Peyer's patch (tissue), 4 donors: ENCODE data around the gene SPAG9.

Experiments
- POLR2A ChIP-seq, 2 donors: fragments of 450-650 bp; IDR thresholded peaks; one replicate each; pipeline ENCODE4 v1.5.1; 2017; ENCODE audit warnings: antibody characterized with exemption in 2 of 2, mild to moderate bottlenecking in 2 of 2, moderate library complexity in 2 of 2
- TF ChIP-seq, protein P1 (sequence below), 6 experiments: fragments of 450-650 bp in 4 of 6; fragments of 200-600 bp in 2 of 6; sonication (generic) in 1 of 6; IDR thresholded peaks; one replicate each; pipeline ENCODE4 v1.5.1; 2017 to 2019; ENCODE audit warnings: antibody characterized with exemption in 6 of 6, mild to moderate bottlenecking in 3 of 6, moderate library complexity in 1 of 6

GRCh38 chr17:51133365-51133764 lies 12.7 kb upstream of the SPAG9 start:
- TF ChIP-seq, protein P1, sequence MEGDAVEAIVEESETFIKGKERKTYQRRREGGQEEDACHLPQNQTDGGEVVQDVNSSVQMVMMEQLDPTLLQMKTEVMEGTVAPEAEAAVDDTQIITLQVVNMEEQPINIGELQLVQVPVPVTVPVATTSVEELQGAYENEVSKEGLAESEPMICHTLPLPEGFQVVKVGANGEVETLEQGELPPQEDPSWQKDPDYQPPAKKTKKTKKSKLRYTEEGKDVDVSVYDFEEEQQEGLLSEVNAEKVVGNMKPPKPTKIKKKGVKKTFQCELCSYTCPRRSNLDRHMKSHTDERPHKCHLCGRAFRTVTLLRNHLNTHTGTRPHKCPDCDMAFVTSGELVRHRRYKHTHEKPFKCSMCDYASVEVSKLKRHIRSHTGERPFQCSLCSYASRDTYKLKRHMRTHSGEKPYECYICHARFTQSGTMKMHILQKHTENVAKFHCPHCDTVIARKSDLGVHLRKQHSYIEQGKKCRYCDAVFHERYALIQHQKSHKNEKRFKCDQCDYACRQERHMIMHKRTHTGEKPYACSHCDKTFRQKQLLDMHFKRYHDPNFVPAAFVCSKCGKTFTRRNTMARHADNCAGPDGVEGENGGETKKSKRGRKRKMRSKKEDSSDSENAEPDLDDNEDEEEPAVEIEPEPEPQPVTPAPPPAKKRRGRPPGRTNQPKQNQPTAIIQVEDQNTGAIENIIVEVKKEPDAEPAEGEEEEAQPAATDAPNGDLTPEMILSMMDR (IDR thresholded peaks at IDR 0.05): no peak
- TF ChIP-seq POLR2A (IDR thresholded peaks at IDR 0.05): no peak
